AG09319 (cell line): ENCODE results near the gene RPL13A.

Experiments
- DNase-seq: peaks from one replicate; pipeline ENCODE4 v3.0.0-alpha.2; 2010; ENCODE audit warnings: low read depth; ENCODE audit errors: extremely low read depth
- TF ChIP-seq, protein P1 (sequence below): IDR thresholded peaks from 2 replicates; pipeline ENCODE4 v1.5.1; 2011; ENCODE audit warnings: low read depth, mild to moderate bottlenecking, inconsistent platforms, low read length, moderate library complexity

RPL13A gene

DNA sequence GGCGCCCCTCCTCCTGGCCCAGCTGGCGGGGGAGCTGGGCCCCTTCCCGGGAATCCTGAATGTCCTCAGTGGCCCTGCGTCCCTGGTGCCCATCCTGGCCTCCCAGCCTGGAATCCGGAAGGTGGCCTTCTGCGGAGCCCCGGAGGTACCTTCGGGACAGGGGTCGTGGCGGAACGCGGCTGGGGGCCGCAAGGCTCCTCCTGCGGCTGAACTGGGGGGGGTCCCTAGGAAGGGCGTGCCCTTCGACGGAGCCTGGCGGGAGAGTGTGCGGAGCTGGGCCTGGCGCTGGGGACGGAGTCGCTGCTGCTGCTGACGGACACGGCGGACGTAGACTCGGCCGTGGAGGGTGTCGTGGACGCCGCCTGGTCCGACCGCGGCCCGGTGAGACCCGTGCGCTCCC lies 25.8 kb upstream of the RPL13A start:
- TF ChIP-seq, protein P1, sequence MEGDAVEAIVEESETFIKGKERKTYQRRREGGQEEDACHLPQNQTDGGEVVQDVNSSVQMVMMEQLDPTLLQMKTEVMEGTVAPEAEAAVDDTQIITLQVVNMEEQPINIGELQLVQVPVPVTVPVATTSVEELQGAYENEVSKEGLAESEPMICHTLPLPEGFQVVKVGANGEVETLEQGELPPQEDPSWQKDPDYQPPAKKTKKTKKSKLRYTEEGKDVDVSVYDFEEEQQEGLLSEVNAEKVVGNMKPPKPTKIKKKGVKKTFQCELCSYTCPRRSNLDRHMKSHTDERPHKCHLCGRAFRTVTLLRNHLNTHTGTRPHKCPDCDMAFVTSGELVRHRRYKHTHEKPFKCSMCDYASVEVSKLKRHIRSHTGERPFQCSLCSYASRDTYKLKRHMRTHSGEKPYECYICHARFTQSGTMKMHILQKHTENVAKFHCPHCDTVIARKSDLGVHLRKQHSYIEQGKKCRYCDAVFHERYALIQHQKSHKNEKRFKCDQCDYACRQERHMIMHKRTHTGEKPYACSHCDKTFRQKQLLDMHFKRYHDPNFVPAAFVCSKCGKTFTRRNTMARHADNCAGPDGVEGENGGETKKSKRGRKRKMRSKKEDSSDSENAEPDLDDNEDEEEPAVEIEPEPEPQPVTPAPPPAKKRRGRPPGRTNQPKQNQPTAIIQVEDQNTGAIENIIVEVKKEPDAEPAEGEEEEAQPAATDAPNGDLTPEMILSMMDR: no peak
- DNase-seq: no peak

DNA sequence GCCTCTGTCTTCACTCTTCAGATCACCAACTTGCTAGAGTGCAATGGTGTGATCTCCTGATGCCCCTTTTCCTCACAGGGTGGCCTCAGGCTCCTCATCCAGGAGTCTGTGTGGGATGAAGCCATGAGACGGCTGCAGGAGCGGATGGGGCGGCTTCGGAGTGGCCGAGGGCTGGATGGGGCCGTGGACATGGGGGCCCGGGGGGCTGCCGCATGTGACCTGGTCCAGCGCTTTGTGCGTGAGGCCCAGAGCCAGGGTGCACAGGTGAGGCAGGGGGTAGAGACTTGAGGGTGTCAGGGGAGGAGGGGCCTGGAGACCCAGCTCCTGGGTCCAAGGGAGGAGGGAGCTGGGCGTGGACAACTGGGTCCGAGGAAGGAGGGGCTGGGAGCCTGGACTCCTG lies 24.9 kb upstream of the RPL13A start:
- TF ChIP-seq, protein P1: no peak
- no peak for DNase-seq

DNA sequence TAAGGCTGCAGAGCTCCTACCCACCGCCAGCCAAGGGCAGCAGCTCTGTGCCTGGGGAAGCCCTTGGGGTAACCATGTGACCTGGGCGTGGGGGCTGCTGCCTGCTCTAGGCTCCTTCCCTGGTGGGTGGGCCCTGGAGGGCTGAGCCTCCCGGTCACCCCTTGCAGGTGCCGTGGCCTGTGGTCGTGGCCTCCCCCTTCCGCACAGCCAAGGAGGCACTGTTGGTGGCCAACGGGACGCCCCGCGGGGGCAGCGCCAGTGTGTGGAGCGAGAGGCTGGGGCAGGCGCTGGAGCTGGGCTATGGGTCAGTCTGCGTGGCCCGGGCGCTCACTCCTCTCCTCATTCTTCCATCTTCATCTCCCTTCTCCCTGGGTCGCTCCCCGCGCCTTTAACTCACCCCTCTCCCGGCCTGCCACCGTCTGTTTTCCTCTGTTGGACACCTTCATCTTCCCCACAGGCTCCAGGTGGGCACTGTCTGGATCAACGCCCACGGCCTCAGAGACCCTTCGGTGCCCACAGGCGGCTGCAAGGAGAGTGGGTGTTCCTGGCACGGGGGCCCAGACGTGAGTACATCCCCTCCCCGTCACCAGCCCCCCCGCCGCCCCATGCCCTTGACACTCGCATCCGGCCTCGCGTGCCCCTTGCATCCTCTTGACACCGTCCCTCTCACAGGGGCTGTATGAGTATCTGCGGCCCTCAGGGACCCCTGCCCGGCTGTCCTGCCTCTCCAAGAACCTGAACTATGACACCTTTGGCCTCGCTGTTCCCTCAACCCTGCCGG lies 23.3 kb upstream of the RPL13A start:
- TF ChIP-seq, protein P1: no peak

DNA sequence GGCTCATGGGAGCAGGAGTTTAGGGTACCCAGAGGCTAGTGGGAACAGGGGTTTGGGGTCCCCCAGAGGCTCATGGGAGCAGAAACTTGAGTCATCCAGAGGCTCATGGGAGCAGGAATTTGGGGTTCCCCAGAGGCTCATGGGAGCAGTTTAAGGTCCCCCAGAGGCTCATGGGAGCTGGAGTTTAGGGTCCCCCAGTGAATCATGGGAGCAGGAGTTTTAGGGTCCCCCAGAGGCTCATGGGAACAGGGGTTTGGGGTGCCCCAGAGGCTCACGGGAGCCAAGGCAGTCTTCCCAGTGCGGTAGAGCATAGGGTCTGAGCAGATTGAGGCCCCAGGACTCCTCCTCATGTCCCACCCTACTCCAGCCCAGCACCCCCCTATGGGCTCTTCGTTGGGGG lies 22.0 kb upstream of the RPL13A start:
- DNase-seq: no peak
- TF ChIP-seq, protein P1: no peak

More for the DNA sequence above, 23.3 kb upstream of the RPL13A start:
- no peak for DNase-seq

DNA sequence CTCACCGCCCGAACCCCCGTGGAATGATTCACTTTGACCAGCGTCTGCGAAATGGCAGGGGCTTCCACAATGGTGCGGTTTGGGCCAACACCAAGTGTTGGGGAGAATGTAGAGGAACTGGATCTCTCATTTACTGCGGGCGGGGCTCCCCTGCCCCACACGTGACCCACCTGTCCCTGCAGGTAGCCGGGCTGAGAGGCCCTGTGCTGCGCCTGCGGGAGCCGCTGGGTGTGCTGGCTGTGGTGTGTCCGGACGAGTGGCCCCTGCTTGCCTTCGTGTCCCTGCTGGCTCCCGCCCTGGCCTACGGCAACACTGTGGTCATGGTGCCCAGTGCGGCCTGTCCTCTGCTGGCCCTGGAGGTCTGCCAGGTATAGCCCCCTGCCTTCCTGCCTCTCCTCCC lies 19.2 kb upstream of the RPL13A start:
- TF ChIP-seq, protein P1: no peak

DNA sequence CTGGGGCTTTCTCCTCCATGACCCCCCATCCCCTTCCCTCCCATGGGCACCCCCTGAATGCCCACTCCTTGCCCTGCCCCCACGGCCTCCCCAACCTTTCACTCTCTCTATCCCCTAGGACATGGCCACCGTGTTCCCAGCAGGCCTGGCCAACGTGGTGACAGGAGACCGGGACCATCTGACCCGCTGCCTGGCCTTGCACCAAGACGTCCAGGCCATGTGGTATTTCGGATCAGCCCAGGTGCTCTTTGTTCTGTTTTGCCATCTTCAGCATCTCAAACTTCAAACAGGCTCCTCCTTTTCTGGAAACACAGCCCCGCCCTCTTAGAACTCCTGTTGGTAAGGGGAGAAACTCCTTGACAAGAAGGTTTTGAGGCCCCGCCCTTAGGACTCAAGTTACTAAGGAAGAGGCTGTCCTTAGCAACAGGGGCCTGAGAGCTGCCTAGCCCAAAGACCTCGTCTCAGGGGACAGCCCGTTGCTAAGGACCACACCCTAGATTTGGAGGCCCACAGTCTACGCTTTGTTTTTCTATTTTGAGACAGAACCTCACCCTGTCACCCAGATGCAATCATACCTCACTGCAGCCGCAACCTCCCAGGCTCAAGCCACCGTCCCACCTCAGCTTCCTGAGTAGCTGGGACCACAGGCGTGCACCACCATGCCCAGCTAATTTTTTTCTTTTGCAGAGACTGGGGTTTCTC lies 18.5 kb upstream of the RPL13A start:
- TF ChIP-seq, protein P1: no peak

More for the DNA sequence above, 19.2 kb upstream of the RPL13A start:
- DNase-seq: no peak

More for the DNA sequence above, 18.5 kb upstream of the RPL13A start:
- no peak for DNase-seq
